NCI-H2196 (cell line): Measurements from ENCODE around the gene STK32B.

Experiments used
- DNase-seq: peaks from one replicate; lab custom pipeline; 2025; ENCODE audit not compliant: unreplicated experiment; lab: John Stamatoyannopoulos, UW

Gene STK32B

GRCh38 chr4:5120468-5120867 lies 69.2 kb downstream of the STK32B start:
- no peak for DNase-seq

- DNase-seq: no peak
Measured at GRCh38 chr4:5122114-5122513, 70.8 kb downstream of the STK32B start.

- DNase-seq: no peak
Measured at GRCh38 chr4:5124876-5125275, 73.6 kb downstream of the STK32B start.

DNA sequence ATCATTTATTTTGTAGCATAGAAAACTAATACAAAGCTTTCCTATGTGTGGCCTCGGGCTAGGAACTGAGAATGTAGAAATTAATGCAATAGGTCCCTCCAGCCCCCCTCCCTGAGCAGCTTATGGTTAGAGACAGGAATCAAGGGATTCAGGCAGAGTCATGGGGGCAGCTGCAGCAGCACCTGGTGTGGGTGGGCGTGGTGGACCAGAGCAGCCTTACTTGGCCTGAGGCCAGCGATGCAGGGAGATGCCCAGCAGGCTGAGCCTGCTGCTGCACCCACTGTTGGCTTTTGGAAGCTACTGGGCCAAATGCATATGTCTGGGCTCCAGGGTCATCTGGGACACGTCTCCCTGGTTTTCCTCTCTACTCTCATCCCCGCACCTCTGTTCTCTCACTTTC lies 74.0 kb downstream of the STK32B start:
- DNase-seq: no peak

DNA sequence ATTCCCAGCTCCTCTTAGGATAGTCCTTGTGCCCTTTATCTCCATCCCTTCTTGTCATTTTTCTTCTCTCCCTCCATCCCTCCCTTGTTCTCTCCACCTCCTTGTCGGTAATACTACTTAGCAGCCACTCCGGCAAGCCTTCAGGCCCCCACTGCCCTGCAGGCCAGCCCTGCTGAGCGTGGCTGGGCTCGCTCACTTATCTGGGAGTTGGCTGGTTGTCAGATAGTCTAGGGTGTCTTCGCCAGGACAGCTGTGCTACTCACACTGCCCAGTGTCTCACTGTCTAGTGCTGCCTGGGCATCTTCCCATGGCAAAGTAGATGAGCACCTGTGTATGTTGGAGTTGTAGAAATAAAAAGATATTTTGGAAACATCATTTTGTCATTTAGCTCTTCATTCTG lies 75.0 kb downstream of the STK32B start:
- no peak for DNase-seq

- DNase-seq: no peak
Measured at GRCh38 chr4:5126857-5127256, 75.6 kb downstream of the STK32B start.

GRCh38 chr4:5127556-5127955 lies 76.3 kb downstream of the STK32B start:
- no peak for DNase-seq

GRCh38 chr4:5128569-5128968 lies 77.3 kb downstream of the STK32B start:
- DNase-seq: no peak

- DNase-seq: no peak
Measured at GRCh38 chr4:5133201-5133600, 81.9 kb downstream of the STK32B start.

- no peak for DNase-seq
Measured at GRCh38 chr4:5133933-5134594, 82.8 kb downstream of the STK32B start.

- no peak for DNase-seq
Measured at GRCh38 chr4:5134620-5135019, 83.3 kb downstream of the STK32B start.

DNA sequence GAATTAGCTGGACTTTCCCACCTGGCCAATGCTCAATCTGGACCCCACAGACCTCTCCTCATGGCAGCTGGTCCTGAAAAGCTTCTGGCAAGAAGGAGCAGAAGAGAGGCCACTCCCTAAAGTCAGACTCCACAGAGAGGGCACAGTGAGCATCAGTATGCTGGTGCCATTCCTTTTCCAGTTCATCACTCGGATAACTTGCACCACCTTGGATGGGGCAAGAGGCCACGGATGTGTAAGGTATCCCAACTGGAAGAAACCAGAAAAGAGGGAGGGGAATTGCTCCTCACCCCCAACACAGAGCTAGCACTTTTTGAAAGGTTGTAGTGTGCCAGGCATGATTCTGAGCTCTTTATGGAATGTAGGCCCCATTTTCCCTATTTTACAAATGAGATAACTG lies 85.9 kb downstream of the STK32B start:
- DNase-seq: no peak

DNA sequence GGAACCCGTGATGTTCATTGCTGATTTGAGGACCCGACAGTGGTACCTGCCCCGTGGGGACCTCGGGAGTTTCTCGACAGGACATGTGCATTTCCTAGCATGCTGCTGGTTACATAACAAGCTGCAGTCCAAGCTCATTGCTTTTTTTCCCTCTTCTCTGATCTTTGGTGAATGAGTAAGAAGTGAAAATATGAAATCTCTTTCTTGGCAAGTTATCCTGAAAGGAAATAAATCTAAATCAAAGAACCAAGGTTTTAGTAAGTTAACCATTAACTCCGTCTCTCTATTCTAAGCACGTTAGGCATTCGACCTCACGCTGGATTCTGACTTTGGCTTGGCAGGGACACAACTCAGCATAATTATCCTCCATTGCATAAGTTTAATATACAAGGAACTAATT lies 86.6 kb downstream of the STK32B start:
- DNase-seq: no peak

- no peak for DNase-seq
Measured at GRCh38 chr4:5138389-5138788, 87.1 kb downstream of the STK32B start.

DNA sequence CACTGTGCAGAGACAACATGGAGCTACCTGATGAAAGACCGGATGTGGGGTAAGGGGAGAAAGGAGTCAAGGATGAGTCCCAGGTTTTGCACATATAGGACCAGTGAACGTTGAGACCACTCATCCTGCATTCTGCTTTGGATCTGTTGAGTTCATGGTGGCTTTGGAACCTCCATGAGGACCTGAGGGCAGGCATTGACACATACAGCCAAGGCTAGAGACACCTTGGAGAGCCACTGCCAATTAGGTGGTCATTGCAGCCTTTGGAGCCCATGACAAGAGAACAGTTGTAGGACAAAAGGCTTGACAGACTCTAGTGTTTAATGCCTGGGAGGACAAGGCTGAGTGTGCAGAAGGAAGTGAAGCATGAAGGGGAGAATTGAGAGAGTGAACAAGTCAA lies 87.9 kb downstream of the STK32B start:
- DNase-seq: no peak

DNA sequence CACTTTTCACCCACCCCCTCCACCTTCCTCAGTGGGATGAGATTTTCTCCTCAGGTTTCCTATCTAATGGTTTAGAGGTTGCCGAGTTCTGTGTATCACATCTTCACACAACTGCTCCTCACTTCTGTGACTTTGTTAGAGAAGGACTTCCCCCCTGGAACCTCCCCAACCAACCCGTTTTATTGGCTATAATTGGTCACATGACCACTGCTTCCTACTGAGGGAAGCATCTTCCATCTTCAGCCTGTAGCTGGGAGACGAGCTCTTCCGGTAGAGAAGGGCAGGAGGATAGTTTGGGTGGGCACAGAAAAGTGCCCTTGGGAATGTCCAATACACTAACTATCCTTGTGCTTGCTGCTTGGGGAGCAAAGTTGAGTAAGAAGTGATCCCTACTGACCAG lies 90.5 kb downstream of the STK32B start:
- no peak for DNase-seq

DNA sequence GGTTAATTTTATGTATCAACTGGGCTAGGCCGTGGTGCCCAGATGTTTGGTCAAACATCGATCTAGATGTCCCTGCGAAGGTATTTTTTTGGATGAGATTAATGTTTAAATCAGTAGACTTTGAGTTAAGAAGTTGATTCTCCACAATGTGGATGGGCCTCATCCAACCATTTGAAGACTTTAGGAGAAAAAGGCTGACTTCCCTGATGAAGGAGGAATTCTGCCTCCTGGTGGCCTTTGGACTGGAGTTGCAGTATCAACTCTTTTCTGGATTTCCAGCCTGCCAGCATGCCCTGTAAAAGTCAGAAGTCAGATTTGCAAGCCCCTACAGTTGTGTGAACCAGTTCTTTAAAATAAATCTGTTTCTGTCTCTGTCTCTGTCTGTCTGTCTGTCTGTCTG lies 91.4 kb downstream of the STK32B start:
- no peak for DNase-seq

DNA sequence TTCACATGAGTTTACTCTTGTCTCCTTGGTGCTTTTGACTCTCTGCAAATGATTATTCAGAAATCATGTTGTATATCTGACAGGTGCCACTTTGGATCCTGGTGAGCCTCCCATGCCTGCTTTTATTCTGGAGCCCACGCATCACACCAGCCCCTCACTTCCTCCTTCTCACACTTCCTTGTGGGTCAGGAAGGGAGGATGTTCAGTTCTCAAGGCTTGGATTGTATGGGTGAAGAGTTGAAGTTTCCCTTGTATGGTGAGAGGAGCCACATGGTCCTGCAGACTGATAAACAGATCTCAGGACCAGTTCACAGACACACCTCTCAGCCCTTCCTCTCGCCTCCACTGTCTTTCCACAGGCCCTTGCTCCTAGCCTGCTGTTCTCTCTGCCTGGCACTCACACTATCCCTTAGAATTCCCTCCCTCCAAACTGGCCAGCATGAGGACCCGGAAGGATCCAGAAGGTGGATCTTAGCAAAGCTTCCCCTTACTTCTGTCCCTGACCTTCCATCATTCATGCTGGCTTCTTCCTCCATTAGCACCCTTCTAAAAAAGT lies 92.1 kb downstream of the STK32B start:
- no peak for DNase-seq

DNA sequence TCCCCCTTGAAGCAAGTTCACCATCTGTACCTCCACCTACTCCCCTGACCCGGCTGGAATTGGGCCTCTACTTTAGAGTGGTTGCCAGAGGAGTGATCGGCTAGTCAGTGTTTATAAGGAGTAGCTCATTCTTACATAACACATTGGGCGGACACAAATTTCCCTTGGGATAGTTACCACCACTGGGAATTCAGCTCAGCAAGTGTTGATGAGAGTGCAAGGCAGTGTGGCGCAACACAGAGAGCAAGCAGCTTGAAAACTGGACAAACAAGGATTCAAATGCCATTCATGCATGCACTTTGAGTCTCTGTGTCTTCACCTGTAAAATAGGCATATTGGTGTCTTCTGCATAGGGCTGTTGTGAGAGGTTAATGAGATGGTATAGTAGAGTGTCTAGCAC lies 92.7 kb downstream of the STK32B start:
- no peak for DNase-seq

- DNase-seq: no peak
Measured at GRCh38 chr4:5144384-5144783, 93.1 kb downstream of the STK32B start.

DNA sequence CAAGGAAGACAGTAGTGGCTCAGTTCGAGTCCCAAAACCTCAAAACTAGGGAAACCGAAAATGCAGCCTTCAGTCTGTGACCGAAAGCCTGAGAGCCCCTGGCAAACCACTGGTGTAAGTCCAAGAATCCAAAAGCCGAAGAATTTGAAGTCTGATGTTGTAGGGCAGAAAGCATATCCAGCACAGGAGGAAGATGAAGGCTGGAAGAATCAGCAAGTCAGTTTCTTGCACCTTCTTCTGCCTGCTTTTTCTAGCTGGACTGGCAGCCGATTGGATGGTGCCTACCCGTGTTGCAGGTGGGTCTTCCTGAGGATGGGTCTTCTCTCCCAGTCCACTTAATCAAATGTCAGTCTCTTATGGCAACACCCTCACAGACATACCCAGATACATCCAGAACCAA lies 95.0 kb downstream of the STK32B start:
- DNase-seq: no peak

DNA sequence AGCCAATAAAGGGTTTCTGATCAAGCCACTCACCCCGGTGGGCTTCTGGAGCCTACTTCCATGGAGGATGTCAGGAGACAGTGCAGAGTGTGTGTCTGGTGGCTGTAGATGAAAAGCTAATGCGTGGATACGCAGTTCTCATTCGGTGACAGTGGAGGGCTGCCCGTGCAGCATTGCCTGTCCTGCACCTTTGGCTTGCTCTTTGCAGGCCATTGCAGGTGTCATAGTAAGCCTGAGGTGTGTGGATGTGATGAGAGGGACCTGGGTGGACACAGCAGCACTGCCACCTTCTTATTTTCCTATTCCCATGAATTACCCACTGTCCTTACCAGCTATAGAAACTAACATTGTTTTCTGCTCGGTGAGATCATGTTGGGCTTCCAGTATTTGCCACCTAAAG lies 101.2 kb downstream of the STK32B start:
- no peak for DNase-seq

GRCh38 chr4:5156682-5157081 lies 105.4 kb downstream of the STK32B start:
- no peak for DNase-seq
